Liver (tissue), 9 donors: ENCODE results near the gene BPIFB1. TPM values are rescaled to one million over a fixed set of nuclear protein-coding genes. Genes with fewer than 3 reads are reported as not detected.

Experiments
- DNase-seq: peaks from one replicate; pipeline ENCODE4 v3.0.0-alpha.2; 2017; ENCODE audit warnings: low spot score
- H3K27ac ChIP-seq, 2 donors: one replicate each; pipeline ENCODE4 v1.7.0; 2013; ENCODE audit warnings: inconsistent platforms in 2 of 2, low read length in 2 of 2, control low read depth in 1 of 2, low read depth in 1 of 2, mild to moderate bottlenecking in 1 of 2
- H3K27me3 ChIP-seq, 4 donors: one replicate each; pipeline versions ENCODE4 v1.6.1 to v1.7.0; 2013; ENCODE audit warnings: low read length in 3 of 4, inconsistent platforms in 1 of 4, mild to moderate bottlenecking in 1 of 4, moderate library complexity in 1 of 4; ENCODE audit not compliant: control insufficient read depth in 4 of 4, insufficient read depth in 4 of 4
- H3K36me3 ChIP-seq, 4 donors: one replicate each; pipeline versions ENCODE4 v1.6.1 to v1.7.0; 2013; ENCODE audit warnings: low read length in 3 of 4, mild to moderate bottlenecking in 3 of 4, low read depth in 1 of 4, moderate library complexity in 1 of 4; ENCODE audit not compliant: control insufficient read depth in 4 of 4, insufficient read depth in 3 of 4
- H3K4me1 ChIP-seq, 4 donors: one replicate each; pipeline versions ENCODE4 v1.6.1 to v1.7.0; 2013; ENCODE audit warnings: low read length in 3 of 4, mild to moderate bottlenecking in 3 of 4, moderate library complexity in 1 of 4; ENCODE audit not compliant: control insufficient read depth in 4 of 4, insufficient read depth in 4 of 4
- H3K4me3 ChIP-seq, 3 donors: one replicate each; pipeline versions ENCODE4 v1.6.1 to v1.7.0; 2013; ENCODE audit warnings: low read length in 3 of 3, control low read depth in 1 of 3, low read depth in 1 of 3, mild to moderate bottlenecking in 1 of 3
- H3K9ac ChIP-seq, 2 donors: one replicate each; pipeline ENCODE4 v1.7.0; 2013; ENCODE audit warnings: low read length in 2 of 2, mild to moderate bottlenecking in 2 of 2, moderate library complexity in 2 of 2, control low read depth in 1 of 2, low read depth in 1 of 2
- H3K9me3 ChIP-seq, 4 donors: one replicate each; pipeline versions ENCODE4 v1.6.1 to v1.7.0; 2013; ENCODE audit warnings: low read length in 3 of 4; ENCODE audit not compliant: control insufficient read depth in 4 of 4
- ATF3 ChIP-seq: IDR thresholded peaks from 2 replicates; pipeline ENCODE4 v1.6.1; 2016; ENCODE audit warnings: antibody characterized with exemption
- CTCF ChIP-seq: fragments of 150-350 bp; IDR thresholded peaks from 2 replicates; pipeline ENCODE4 v1.5.1; 2017; ENCODE audit warnings: improper control_type of control experiment, low read depth, low read length; ENCODE audit not compliant: missing input control
- EGR1 ChIP-seq, 2 donors: IDR thresholded peaks; 2 replicates each; pipeline ENCODE4 v1.6.1; 2016 to 2018; ENCODE audit warnings: antibody characterized with exemption in 2 of 2, low read depth in 2 of 2
- FOXA1 ChIP-seq: IDR thresholded peaks from 2 replicates; pipeline ENCODE4 v1.6.1; 2016; ENCODE audit warnings: antibody characterized with exemption
- FOXA2 ChIP-seq: IDR thresholded peaks from 2 replicates; pipeline ENCODE4 v1.6.1; 2016; ENCODE audit warnings: antibody characterized with exemption
- HNF4A ChIP-seq, 2 donors: conservative IDR thresholded peaks; 2 replicates each; pipeline ENCODE4 v1.6.1; 2016; ENCODE audit warnings: antibody characterized with exemption in 2 of 2, mild to moderate bottlenecking in 2 of 2
- HNF4G ChIP-seq: IDR thresholded peaks from 2 replicates; pipeline ENCODE4 v1.6.1; 2016; ENCODE audit warnings: antibody characterized with exemption
- JUND ChIP-seq, 2 donors: IDR thresholded peaks; 2 replicates each; pipeline ENCODE4 v1.6.1; 2016; ENCODE audit warnings: antibody characterized with exemption in 2 of 2
- NR2F2 ChIP-seq: IDR thresholded peaks from 2 replicates; pipeline ENCODE4 v1.6.1; 2016; ENCODE audit warnings: antibody characterized with exemption
- RAD21 ChIP-seq, 2 donors: IDR thresholded peaks; 2 replicates each; pipeline ENCODE4 v1.6.1; 2016; ENCODE audit warnings: antibody characterized with exemption in 2 of 2, mild to moderate bottlenecking in 2 of 2
- REST ChIP-seq: IDR thresholded peaks from 2 replicates; pipeline ENCODE4 v1.6.1; 2016; ENCODE audit warnings: antibody characterized with exemption, mild to moderate bottlenecking
- RXRA ChIP-seq, 2 donors: IDR thresholded peaks; 2 replicates each; pipeline ENCODE4 v1.6.1; 2017 to 2018; ENCODE audit warnings: antibody characterized with exemption in 2 of 2, mild to moderate bottlenecking in 1 of 2
- YY1 ChIP-seq: IDR thresholded peaks from 2 replicates; pipeline ENCODE4 v1.6.1; 2016; ENCODE audit warnings: antibody characterized with exemption, mild to moderate bottlenecking
- ZBTB33 ChIP-seq: IDR thresholded peaks from 2 replicates; pipeline ENCODE4 v1.6.1; 2016; ENCODE audit warnings: antibody characterized with exemption
- WGBS: extraction: QIAGEN DNeasy Blood & Tissue Kit; methylation state at CpG from one replicate; pipeline ENCODE4 v1.1.7; 2013; 5-methylcytosine and 5-hydroxymethylcytosine counted together
- polyA plus RNA-seq, 2 donors: library from polyadenylated mRNA; stranded (reverse) in 1 of 2; unstranded in 1 of 2; fragments of 200-250 nt in 1 of 2; fragments of >200 nt in 1 of 2; fragmentation: Nextera tagmentation in 1 of 2; extraction: Ambion mirVana in 1 of 2; gene quantifications; one replicate each; pipeline versions ENCODE4 v1.2.1 to v1.2.3, GENCODE V29; 2013 to 2015
- total RNA-seq, 2 donors: library from RNA; depleted of rRNA; stranded (reverse); fragments of >200 nt; gene quantifications; one replicate each; pipeline ENCODE4 v1.2.3, GENCODE V29; 2014
- donor health status: healthy.
- donor health status: healthy.
- donor health status: healthy.
- donor health status: healthy.
- donor health status: healthy.

BPIFB1 gene
- total and polyA plus RNA-seq, 4 donors: 0.08 to 0.13 TPM; not detected in 2

- no peak overlapping the region for H3K9ac ChIP-seq
- no peaks in the 10 kb centered on the region for H3K4me1 ChIP-seq
- H3K27me3 ChIP-seq: no peaks in the 10 kb centered on the region
- peaks cover 0 to 4% (median 0%) of the 10 kb centered on the region in 4 donors for H3K36me3 ChIP-seq
- no peak for TF ChIP-seq NR2F2
- TF ChIP-seq HNF4G: no peak
- no peak for TF ChIP-seq ATF3
- no peak for TF ChIP-seq EGR1 (IDR thresholded peaks at IDR 0.05; ENCODE audit: low read depth in 2 of 2)
- TF ChIP-seq FOXA1: no peak
- no peak for TF ChIP-seq CTCF
- TF ChIP-seq ZBTB33: no peak
- H3K9me3 ChIP-seq: no peaks in the 10 kb centered on the region
- DNase-seq: no peak
- 94% methylated on average over 8 of the region's 8 CpGs for WGBS
- H3K27ac ChIP-seq: no peak overlapping the region
- H3K4me3 ChIP-seq: no peak overlapping the region
These were observed 66.5 kb downstream of the BPIFB1 start for GRCh38 chr20:33349493-33349892.

- no peaks in the 10 kb centered on the region for H3K4me1 ChIP-seq
- no peaks in the 10 kb centered on the region for H3K27me3 ChIP-seq
- peaks cover 0 to 11% (median 0%) of the 10 kb centered on the region in 4 donors for H3K36me3 ChIP-seq
- H3K9ac ChIP-seq: no peak overlapping the region
- TF ChIP-seq JUND (IDR thresholded peaks at IDR 0.05) (no peak), EGR1 (IDR thresholded peaks at IDR 0.05; ENCODE audit: low read depth in 2 of 2) (no peak)
- no peak overlapping the region for H3K4me3 ChIP-seq
- no peak for DNase-seq
- WGBS: 79% methylated on average over 3 of the region's 3 CpGs
- no peak overlapping the region for H3K27ac ChIP-seq
- H3K9me3 ChIP-seq: no peaks in the 10 kb centered on the region
These were observed 68.7 kb downstream of the BPIFB1 start for GRCh38 chr20:33351696-33352095.

- H3K27ac ChIP-seq: no peak overlapping the region
- no peaks in the 10 kb centered on the region for H3K4me1 ChIP-seq
- H3K4me3 ChIP-seq: no peak overlapping the region
- peaks cover 0 to 14% (median 0%) of the 10 kb centered on the region in 4 donors for H3K36me3 ChIP-seq
- H3K9me3 ChIP-seq: no peaks in the 10 kb centered on the region
- 88% methylated on average over 16 of the region's 16 CpGs for WGBS
- H3K9ac ChIP-seq: no peak overlapping the region
- TF ChIP-seq EGR1 (IDR thresholded peaks at IDR 0.05; ENCODE audit: low read depth in 2 of 2): no peak
- TF ChIP-seq RAD21 (IDR thresholded peaks at IDR 0.05): no peak
- TF ChIP-seq HNF4A (conservative IDR thresholded peaks at IDR 0.05): no peak
- no peak for TF ChIP-seq YY1
- TF ChIP-seq ATF3: no peak
- TF ChIP-seq NR2F2: no peak
- TF ChIP-seq RXRA (IDR thresholded peaks at IDR 0.05): no peak
- TF ChIP-seq FOXA1: no peak
- TF ChIP-seq REST: no peak
- TF ChIP-seq FOXA2: no peak
- TF ChIP-seq ZBTB33: no peak
- H3K27me3 ChIP-seq: no peaks in the 10 kb centered on the region
- DNase-seq: no peak
These were observed 69.4 kb downstream of the BPIFB1 start for GRCh38 chr20:33352258-33353012.
